Suprapubic skin (tissue), 4 donors: Measurements from ENCODE around the gene PCNT. TPM values are rescaled to one million over a fixed set of nuclear protein-coding genes. Genes with fewer than 3 reads are reported as not detected.

Source experiments
- DNase-seq, 2 donors: peaks; one replicate each; pipeline ENCODE4 v3.0.0-alpha.2; 2019; ENCODE audit warnings: low spot score in 2 of 2
- H3K27ac ChIP-seq: fragments of 200-600 bp; sonication (generic); one replicate; pipeline ENCODE4 v1.5.1; 2019
- H3K27me3 ChIP-seq: fragments of 200-600 bp; sonication (generic); one replicate; pipeline ENCODE4 v1.5.1; 2019
- H3K36me3 ChIP-seq: fragments of 200-600 bp; sonication (generic); one replicate; pipeline ENCODE4 v1.5.1; 2019
- H3K4me1 ChIP-seq: fragments of 200-600 bp; sonication (generic); one replicate; pipeline ENCODE4 v1.5.1; 2019
- H3K4me3 ChIP-seq: fragments of 200-600 bp; sonication (generic); one replicate; pipeline ENCODE4 v1.5.1; 2019; ENCODE audit warnings: mild to moderate bottlenecking
- H3K9me3 ChIP-seq: fragments of 200-600 bp; sonication (generic); one replicate; pipeline ENCODE4 v1.5.1; 2019
- CTCF ChIP-seq, 2 donors: fragments of 200-600 bp in 1 of 2; fragments of 450-650 bp in 1 of 2; sonication (generic) in 1 of 2; IDR thresholded peaks; one replicate each; pipeline ENCODE4 v1.5.1; 2016 to 2019; ENCODE audit warnings: antibody characterized with exemption in 2 of 2, mild to moderate bottlenecking in 1 of 2, moderate library complexity in 1 of 2
- EP300 ChIP-seq: sonication (generic); formaldehyde crosslinking; IDR thresholded peaks from one replicate; pipeline ENCODE4 v1.6.1; 2017; ENCODE audit warnings: antibody characterized with exemption
- POLR2A ChIP-seq, 2 donors: fragments of 450-650 bp; IDR thresholded peaks; one replicate each; pipeline ENCODE4 v1.6.1; 2017; ENCODE audit warnings: antibody characterized with exemption in 2 of 2, mild to moderate bottlenecking in 2 of 2, moderate library complexity in 2 of 2
- POLR2AphosphoS5 ChIP-seq, 3 donors: sonication (generic); formaldehyde crosslinking; IDR thresholded peaks; one replicate each; pipeline ENCODE4 v1.6.1; 2017; ENCODE audit warnings: antibody characterized with exemption in 3 of 3
- whole genome bisulfite sequencing: methylation state at CpG from one replicate; pipeline ENCODE4 v1.1.5; 2018; 5-methylcytosine and 5-hydroxymethylcytosine counted together
- total RNA-seq, 4 donors: library from RNA; depleted of rRNA; stranded (reverse); fragments of >200 nt; gene quantifications; one replicate each; pipeline ENCODE4 v1.1.0, GENCODE V29; 2016

Gene PCNT
- total RNA-seq, 4 donors from 2014 or later: 27.4 to 65.2 (median 47.0) TPM

GRCh38 chr21:46318464-46318845 is 5.5 kb upstream of the PCNT start:
- H3K27ac ChIP-seq: no peak overlapping the region
- no peak for DNase-seq

DNA sequence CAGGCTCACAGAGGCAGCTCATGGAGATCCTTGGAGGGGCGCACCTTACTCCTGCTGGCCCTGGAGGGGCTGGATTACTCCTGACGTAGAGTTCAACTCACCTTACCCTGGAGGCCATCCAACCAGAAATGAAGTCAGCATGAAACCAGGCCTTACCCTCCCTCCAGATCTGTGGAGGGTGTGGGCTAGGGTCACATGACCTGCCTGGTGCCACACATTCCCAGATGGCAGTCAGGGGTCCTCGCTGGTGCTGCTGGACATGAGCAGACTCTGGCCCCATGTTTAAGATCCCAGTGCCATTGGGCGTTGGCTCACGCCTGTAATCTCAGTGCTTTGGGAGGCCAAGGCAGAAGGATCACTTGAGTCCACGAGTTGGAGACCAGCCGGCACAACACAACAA is 4.8 kb upstream of the PCNT start:
- H3K4me1 ChIP-seq: peaks cover 17% of the 10 kb centered on the region
- WGBS: 92% methylated on average over 7 of the region's 7 CpGs
- H3K27ac ChIP-seq: no peak overlapping the region
- DNase-seq: no peak
- H3K27me3 ChIP-seq: no peaks in the 10 kb centered on the region
- H3K36me3 ChIP-seq: no peaks in the 10 kb centered on the region
- H3K4me3 ChIP-seq: no peak overlapping the region
- no peaks in the 10 kb centered on the region for H3K9me3 ChIP-seq
- TF ChIP-seq EP300 (no peak), POLR2AphosphoS5 (IDR thresholded peaks at IDR 0.05) (no peak), CTCF (IDR thresholded peaks at IDR 0.05) (no peak), POLR2A (IDR thresholded peaks at IDR 0.05) (no peak)

More at GRCh38 chr21:46318464-46318845, 5.5 kb upstream of the PCNT start:
- no peaks in the 10 kb centered on the region for H3K27me3 ChIP-seq
- H3K4me3 ChIP-seq: no peak overlapping the region
- 91% methylated on average over 4 of the region's 4 CpGs for WGBS
- H3K4me1 ChIP-seq: peaks cover 17% of the 10 kb centered on the region
- peaks cover 2% of the 10 kb centered on the region for H3K36me3 ChIP-seq
- H3K9me3 ChIP-seq: no peaks in the 10 kb centered on the region
- no peak for TF ChIP-seq CTCF (IDR thresholded peaks at IDR 0.05)
- TF ChIP-seq POLR2A (IDR thresholded peaks at IDR 0.05): no peak

DNA sequence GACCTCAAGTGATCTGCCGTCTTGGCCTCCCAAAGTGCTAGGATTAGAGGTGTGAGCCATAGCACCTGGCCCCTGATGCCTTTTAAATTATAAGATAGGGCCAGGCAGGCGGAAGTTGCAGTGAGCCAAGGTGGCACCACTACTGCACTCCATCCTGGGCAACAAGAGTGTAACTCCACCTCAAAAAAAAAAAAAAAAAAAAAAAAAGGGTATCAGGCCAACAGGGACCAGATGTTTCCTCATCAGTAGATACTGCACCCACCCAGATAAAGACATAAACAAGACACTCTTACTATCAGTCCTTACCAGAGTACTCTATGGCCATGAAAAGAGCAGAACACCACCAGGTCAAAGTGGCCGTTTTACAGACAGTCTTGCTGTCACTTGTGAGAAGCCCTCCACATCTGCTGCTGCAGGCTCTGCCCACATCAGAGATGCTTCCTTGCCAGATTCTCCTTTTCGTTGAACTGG is 3.6 kb upstream of the PCNT start:
- Histone ChIP-seq H3K4me1 (peaks cover 21% of the 10 kb centered on the region), H3K9me3 (no peaks in the 10 kb centered on the region), H3K4me3 (no peak overlapping the region), H3K27me3 (no peaks in the 10 kb centered on the region), H3K36me3 (no peaks in the 10 kb centered on the region), H3K27ac (no peak overlapping the region)
- no peak for DNase-seq
- TF ChIP-seq POLR2A (IDR thresholded peaks at IDR 0.05): no peak
- no peak for TF ChIP-seq POLR2AphosphoS5 (IDR thresholded peaks at IDR 0.05)
- no peak for TF ChIP-seq EP300
- WGBS: 60% methylated on average over 4 of the region's 4 CpGs

- Histone ChIP-seq H3K36me3 (no peaks in the 10 kb centered on the region), H3K9me3 (no peaks in the 10 kb centered on the region), H3K27ac (no peak overlapping the region), H3K4me3 (peak overlapping the region; percentile 100), H3K4me1 (peaks cover 30% of the 10 kb centered on the region), H3K27me3 (no peaks in the 10 kb centered on the region)
- 6% methylated on average over 30 of the region's 50 CpGs for WGBS
- no peak for DNase-seq
- no peak for TF ChIP-seq POLR2A (IDR thresholded peaks at IDR 0.05)
- TF ChIP-seq CTCF (IDR thresholded peaks at IDR 0.05): no peak
- TF ChIP-seq EP300: no peak
- no peak for TF ChIP-seq POLR2AphosphoS5 (IDR thresholded peaks at IDR 0.05)
Measured at GRCh38 chr21:46322351-46323226, 1.4 kb upstream of the PCNT start.

DNA sequence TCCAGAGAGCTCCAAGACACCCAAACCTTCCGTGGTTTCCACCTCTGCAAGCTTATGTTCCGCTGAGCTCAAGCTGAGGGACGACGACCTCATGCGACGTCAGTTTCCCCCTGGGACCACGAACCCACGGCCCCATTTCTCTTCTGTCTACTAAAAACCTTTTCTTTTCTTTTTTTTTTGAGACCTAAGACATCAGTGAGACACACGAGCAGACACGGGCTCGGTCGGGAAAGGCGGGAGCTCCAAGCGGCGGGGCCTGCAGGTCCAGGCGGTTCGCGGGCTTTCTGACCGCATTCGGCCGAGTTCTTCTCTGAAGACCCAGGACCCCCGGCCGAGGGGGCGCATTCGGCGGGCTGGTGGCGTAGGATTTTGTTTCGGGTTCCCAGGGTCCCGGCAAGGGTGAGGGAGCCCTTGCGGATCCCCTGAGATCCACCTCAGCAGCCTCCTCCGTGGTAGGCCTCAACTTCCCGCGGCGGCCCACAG is 688 bp upstream of the PCNT start:
- TF ChIP-seq POLR2AphosphoS5 (IDR thresholded peaks at IDR 0.05) (no peak), POLR2A (IDR thresholded peaks at IDR 0.05) (no peak), EP300 (no peak), CTCF (IDR thresholded peaks at IDR 0.05) (no peak)
- WGBS: under 1% methylated on average over 27 of the region's 34 CpGs

More for the DNA sequence above, 688 bp upstream of the PCNT start:
- H3K4me1 ChIP-seq: peaks cover 30% of the 10 kb centered on the region
- no peak overlapping the region for H3K27ac ChIP-seq
- H3K36me3 ChIP-seq: peaks cover 5% of the 10 kb centered on the region
- H3K4me3 ChIP-seq: peak overlapping the region; percentile 100
- no peaks in the 10 kb centered on the region for H3K27me3 ChIP-seq
- peak in 1 of 2 donors; percentile 83 for DNase-seq
- H3K9me3 ChIP-seq: no peaks in the 10 kb centered on the region
